PFSK-1 (cell line): ENCODE data around the gene FKBP4.

Source experiments
- FOXP2 ChIP-seq: optimal IDR thresholded peaks from 2 replicates; pipeline ENCODE3; 2011; ENCODE audit warnings: borderline replicate concordance, control low read depth, inconsistent platforms; ENCODE audit not compliant: insufficient read depth; ENCODE audit errors: extremely low read length, extremely low read depth
- POLR2AphosphoS5 ChIP-seq: IDR thresholded peaks from 2 replicates; pipeline ENCODE4 v1.6.1; 2012; ENCODE audit warnings: low read depth, mild to moderate bottlenecking, control low read depth, low read length, moderate library complexity
- SIN3A ChIP-seq: IDR thresholded peaks from 2 replicates; pipeline ENCODE4 v1.6.1; 2012; ENCODE audit warnings: mild to moderate bottlenecking, low read length, moderate library complexity, borderline replicate concordance; ENCODE audit not compliant: insufficient read depth
- TAF1 ChIP-seq: IDR thresholded peaks from 2 replicates; pipeline ENCODE4 v1.6.1; 2012; ENCODE audit warnings: low read length, control low read depth, borderline replicate concordance; ENCODE audit not compliant: insufficient read depth
- TF ChIP-seq, protein P1 (sequence below), 2 experiments: IDR thresholded peaks; 2 replicates each; pipeline versions ENCODE4 v1.6.1 to v1.8.0; 2011 to 2012; ENCODE audit warnings: low read depth in 2 of 2, low read length in 2 of 2, control low read depth in 1 of 2, inconsistent platforms in 1 of 2, mild to moderate bottlenecking in 1 of 2, moderate library complexity in 1 of 2; ENCODE audit not compliant: insufficient read depth in 1 of 2

DNA sequence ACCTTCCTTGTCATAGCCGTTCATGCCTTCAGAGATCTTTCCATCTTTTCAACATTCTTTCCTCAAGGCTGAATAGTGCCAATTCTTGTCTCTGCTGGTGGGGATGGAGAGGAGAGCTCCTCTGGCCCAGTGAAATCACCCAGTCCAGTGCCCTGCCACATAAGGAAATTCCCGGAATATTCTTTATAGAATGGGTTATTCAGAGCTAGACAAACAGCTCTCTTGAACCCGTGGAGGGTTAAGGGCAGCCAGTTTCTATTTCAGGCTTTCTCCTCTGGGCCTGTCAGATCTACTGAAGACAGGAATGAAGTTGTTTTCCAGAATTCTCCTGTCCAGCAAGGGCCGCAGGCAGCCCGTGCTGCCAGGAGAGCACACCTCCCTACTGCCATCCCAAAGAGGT lies 48.2 kb downstream of the FKBP4 start:
- TF ChIP-seq, protein P1, sequence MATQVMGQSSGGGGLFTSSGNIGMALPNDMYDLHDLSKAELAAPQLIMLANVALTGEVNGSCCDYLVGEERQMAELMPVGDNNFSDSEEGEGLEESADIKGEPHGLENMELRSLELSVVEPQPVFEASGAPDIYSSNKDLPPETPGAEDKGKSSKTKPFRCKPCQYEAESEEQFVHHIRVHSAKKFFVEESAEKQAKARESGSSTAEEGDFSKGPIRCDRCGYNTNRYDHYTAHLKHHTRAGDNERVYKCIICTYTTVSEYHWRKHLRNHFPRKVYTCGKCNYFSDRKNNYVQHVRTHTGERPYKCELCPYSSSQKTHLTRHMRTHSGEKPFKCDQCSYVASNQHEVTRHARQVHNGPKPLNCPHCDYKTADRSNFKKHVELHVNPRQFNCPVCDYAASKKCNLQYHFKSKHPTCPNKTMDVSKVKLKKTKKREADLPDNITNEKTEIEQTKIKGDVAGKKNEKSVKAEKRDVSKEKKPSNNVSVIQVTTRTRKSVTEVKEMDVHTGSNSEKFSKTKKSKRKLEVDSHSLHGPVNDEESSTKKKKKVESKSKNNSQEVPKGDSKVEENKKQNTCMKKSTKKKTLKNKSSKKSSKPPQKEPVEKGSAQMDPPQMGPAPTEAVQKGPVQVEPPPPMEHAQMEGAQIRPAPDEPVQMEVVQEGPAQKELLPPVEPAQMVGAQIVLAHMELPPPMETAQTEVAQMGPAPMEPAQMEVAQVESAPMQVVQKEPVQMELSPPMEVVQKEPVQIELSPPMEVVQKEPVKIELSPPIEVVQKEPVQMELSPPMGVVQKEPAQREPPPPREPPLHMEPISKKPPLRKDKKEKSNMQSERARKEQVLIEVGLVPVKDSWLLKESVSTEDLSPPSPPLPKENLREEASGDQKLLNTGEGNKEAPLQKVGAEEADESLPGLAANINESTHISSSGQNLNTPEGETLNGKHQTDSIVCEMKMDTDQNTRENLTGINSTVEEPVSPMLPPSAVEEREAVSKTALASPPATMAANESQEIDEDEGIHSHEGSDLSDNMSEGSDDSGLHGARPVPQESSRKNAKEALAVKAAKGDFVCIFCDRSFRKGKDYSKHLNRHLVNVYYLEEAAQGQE (IDR thresholded peaks at IDR 0.05; ENCODE audit: insufficient read depth in 1 of 2, low read depth in 2 of 2, low read length in 2 of 2) = no peak
- no peak for TF ChIP-seq POLR2AphosphoS5
- TF ChIP-seq TAF1 = no peak
- TF ChIP-seq SIN3A = no peak
- TF ChIP-seq FOXP2 = no peak
